Common myeloid progenitor, CD34-positive (primary cell): ENCODE results near the gene MACROD1.
A peak's percentile ranks its signal among the peaks of the same experiment; 100 is the strongest.

Experiments
- CTCF ChIA-PET: fragments of 350-600 bp; sonication (Branson Sonifier 250); formaldehyde crosslinking; loops from one replicate; lab custom pipeline; 2021; ENCODE audit warnings: antibody characterized with exemption; lab: Charles Lee
- POLR2A ChIA-PET: fragments of 350-600 bp; sonication (Branson Sonifier 250); formaldehyde crosslinking; loops from one replicate; lab custom pipeline; 2021; ENCODE audit warnings: antibody characterized with exemption; lab: Charles Lee
- DNase-seq, 3 donors: peaks; one replicate each; pipeline versions ENCODE4 v3.0.0 to v3.0.0-alpha.2; 2013
- H3K27ac ChIP-seq, 2 experiments: 1 replicate in 1 of 2; 2 replicates in 1 of 2; pipeline ENCODE4 v1.7.0; 2013; ENCODE audit warnings: inconsistent platforms in 2 of 2, low read length in 2 of 2, mild to moderate bottlenecking in 2 of 2, low read depth in 1 of 2, moderate library complexity in 1 of 2; ENCODE audit not compliant: severe bottlenecking in 2 of 2, insufficient read depth in 1 of 2, poor library complexity in 1 of 2
- H3K27me3 ChIP-seq, 5 experiments: replicated peaks in 2 of 5; 1 replicate in 3 of 5; 2 replicates in 2 of 5; pipeline versions ENCODE4 v1.6.1 to v1.7.0; 2013; ENCODE audit warnings: low read length in 4 of 5, mild to moderate bottlenecking in 2 of 5, moderate library complexity in 2 of 5, inconsistent platforms in 1 of 5; ENCODE audit not compliant: insufficient read depth in 5 of 5, control insufficient read depth in 4 of 5
- H3K36me3 ChIP-seq, 4 experiments: 1 replicate in 2 of 4; 2 replicates in 2 of 4; pipeline versions ENCODE4 v1.6.1 to v1.7.0; 2013; ENCODE audit warnings: low read length in 3 of 4, control low read depth in 1 of 4, mild to moderate bottlenecking in 1 of 4; ENCODE audit not compliant: control insufficient read depth in 4 of 4, insufficient read depth in 4 of 4
- H3K4me1 ChIP-seq, 4 experiments: 1 replicate in 3 of 4; 2 replicates in 1 of 4; pipeline versions ENCODE4 v1.6.1 to v1.7.1; 2013; ENCODE audit warnings: low read length in 3 of 4, mild to moderate bottlenecking in 3 of 4, control low read depth in 1 of 4, inconsistent platforms in 1 of 4, moderate library complexity in 1 of 4; ENCODE audit not compliant: control insufficient read depth in 4 of 4, insufficient read depth in 4 of 4; ENCODE audit errors: control extremely low read depth in 1 of 4
- H3K4me3 ChIP-seq, 7 experiments: 1 replicate in 4 of 7; 2 replicates in 3 of 7; pipeline versions ENCODE4 v1.5.1 to v1.7.0; 2013; ENCODE audit warnings: mild to moderate bottlenecking in 7 of 7, low read length in 6 of 7, moderate library complexity in 6 of 7, inconsistent platforms in 2 of 7, low read depth in 2 of 7, control low read depth in 1 of 7; ENCODE audit not compliant: insufficient read depth in 4 of 7, control insufficient read depth in 1 of 7; ENCODE audit errors: extremely low read depth in 1 of 7
- H3K9me3 ChIP-seq, 5 experiments: 1 replicate in 4 of 5; 2 replicates in 1 of 5; pipeline versions ENCODE4 v1.6.1 to v1.7.1; 2013; ENCODE audit warnings: low read length in 4 of 5, mild to moderate bottlenecking in 2 of 5, inconsistent platforms in 1 of 5, low read depth in 1 of 5, moderate library complexity in 1 of 5; ENCODE audit not compliant: control insufficient read depth in 4 of 5, insufficient read depth in 2 of 5; ENCODE audit errors: control extremely low read depth in 1 of 5
- WGBS: methylation state at CpG from one replicate; pipeline ENCODE4 v1.1.5; 2013; ENCODE audit not compliant: insufficient coverage; 5-methylcytosine and 5-hydroxymethylcytosine counted together

Gene MACROD1

GRCh38 chr11:64127267-64128072 is 38.4 kb downstream of the MACROD1 start:
- H3K27me3 ChIP-seq, result no peaks in the 10 kb centered on the region
- DNase-seq, result no peak
- ChIA-PET POLR2A (no interaction called here), CTCF (no interaction called here)
- peaks cover 0 to 30% (median 20%) of the 10 kb centered on the region in 4 experiments for H3K4me1 ChIP-seq
- no peaks in the 10 kb centered on the region for H3K9me3 ChIP-seq
- WGBS, result 98% methylated on average over 12 of the region's 24 CpGs
- no peak overlapping the region for H3K4me3 ChIP-seq
- H3K27ac ChIP-seq, result no peak overlapping the region
- H3K36me3 ChIP-seq, result peaks cover 0 to 2% (median 0%) of the 10 kb centered on the region in 4 experiments

DNA sequence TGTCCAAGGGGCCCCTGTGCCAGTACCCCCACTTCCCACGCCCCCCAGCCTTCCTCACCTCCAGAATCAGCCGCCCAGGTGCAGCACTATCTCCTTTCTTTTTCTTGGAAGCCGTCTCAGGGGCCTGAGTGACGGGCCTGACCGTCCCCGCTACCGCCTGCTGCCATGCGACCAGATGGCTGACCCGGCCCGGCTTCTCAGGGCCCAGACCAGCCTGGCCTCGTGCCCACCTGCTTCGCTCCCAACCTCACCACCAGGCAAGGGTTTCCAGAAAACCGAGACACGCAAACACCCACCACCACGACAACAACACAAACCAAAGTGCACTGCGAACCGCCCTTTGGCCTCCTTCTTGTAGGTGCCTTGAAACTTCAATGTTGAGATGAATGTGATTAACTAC is 39.1 kb downstream of the MACROD1 start:
- no peak for DNase-seq
- H3K4me1 ChIP-seq, result peaks cover 0 to 23% (median 13%) of the 10 kb centered on the region in 4 experiments
- no peaks in the 10 kb centered on the region for H3K27me3 ChIP-seq
- CTCF ChIA-PET, result no interaction called here
- H3K27ac ChIP-seq, result no peak overlapping the region
- POLR2A ChIA-PET, result no interaction called here
- peaks cover 0 to 2% (median 0%) of the 10 kb centered on the region in 4 experiments for H3K36me3 ChIP-seq
- H3K9me3 ChIP-seq, result no peaks in the 10 kb centered on the region
- 98% methylated on average over 11 of the region's 17 CpGs for WGBS
- no peak overlapping the region for H3K4me3 ChIP-seq

DNA sequence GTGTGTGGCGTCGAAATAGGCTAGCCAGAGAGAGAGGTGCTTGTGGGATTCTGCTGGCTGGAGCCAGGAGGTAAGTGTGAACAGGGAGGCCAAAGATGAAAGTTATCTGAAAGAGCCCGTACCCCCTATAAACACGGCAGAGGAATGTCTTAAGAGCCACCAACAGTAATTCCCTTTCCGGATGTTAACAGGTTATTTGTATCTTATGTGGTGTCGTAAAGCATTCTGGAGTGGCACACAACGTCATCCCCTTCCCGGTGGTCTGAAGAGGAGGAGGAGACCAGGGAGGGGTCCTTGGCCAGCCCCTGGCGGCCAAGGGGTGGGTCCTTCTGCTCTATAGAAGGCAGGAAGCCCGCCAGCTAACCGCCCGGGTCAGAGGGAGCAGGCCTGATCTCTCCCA is 39.5 kb downstream of the MACROD1 start:
- ChIA-PET CTCF (no interaction called here), POLR2A (no interaction called here)
- DNase-seq, result no peak
- Histone ChIP-seq H3K4me1 (peaks cover 0 to 19% (median 9%) of the 10 kb centered on the region in 4 experiments), H3K9me3 (no peaks in the 10 kb centered on the region), H3K27me3 (no peaks in the 10 kb centered on the region), H3K36me3 (peaks cover 0 to 2% (median 0%) of the 10 kb centered on the region in 4 experiments), H3K4me3 (no peak overlapping the region), H3K27ac (no peak overlapping the region)
- WGBS, result 85% methylated on average over 12 of the region's 12 CpGs

DNA sequence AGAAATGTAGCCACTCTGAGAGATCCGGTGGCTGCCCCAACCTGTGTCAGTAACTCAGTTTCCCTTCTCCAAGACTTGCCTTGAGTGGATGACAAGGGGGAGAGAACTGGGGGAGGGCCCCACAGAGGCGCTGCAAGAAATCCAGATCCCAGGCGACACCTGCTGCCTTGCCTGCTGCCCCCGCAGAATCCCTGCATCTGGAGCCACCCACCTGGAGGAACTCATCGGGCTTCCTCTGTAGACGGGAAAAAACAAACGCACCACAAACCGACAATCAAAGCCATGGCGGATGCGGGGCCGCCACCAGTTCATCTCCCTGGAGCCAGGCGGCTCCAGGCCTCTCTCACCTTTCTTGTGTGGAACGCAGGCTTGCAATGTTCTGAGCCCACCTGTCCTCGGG is 40.2 kb downstream of the MACROD1 start:
- no peak overlapping the region for H3K4me3 ChIP-seq
- CTCF ChIA-PET, result no interaction called here
- 38% methylated on average over 10 of the region's 14 CpGs for WGBS
- H3K36me3 ChIP-seq, result peaks cover 0 to 2% (median 0%) of the 10 kb centered on the region in 4 experiments
- peak in 2 of 3 donors; percentile 45 to 46 for DNase-seq
- H3K27me3 ChIP-seq, result no peaks in the 10 kb centered on the region
- no peaks in the 10 kb centered on the region for H3K9me3 ChIP-seq
- no peak overlapping the region for H3K27ac ChIP-seq
- POLR2A ChIA-PET, result no interaction called here
- peaks cover 0 to 13% (median 6%) of the 10 kb centered on the region in 4 experiments for H3K4me1 ChIP-seq

GRCh38 chr11:64124147-64124546 is 41.8 kb downstream of the MACROD1 start:
- Histone ChIP-seq H3K36me3 (no peaks in the 10 kb centered on the region), H3K27ac (no peak overlapping the region), H3K27me3 (no peaks in the 10 kb centered on the region), H3K4me3 (no peak overlapping the region), H3K9me3 (no peaks in the 10 kb centered on the region), H3K4me1 (peaks cover 0 to 13% (median 6%) of the 10 kb centered on the region in 4 experiments)
- ChIA-PET CTCF (no interaction called here), POLR2A (no interaction called here)
- DNase-seq, result peak in 1 of 3 donors; percentile 10
- WGBS, result 94% methylated on average over 6 of the region's 9 CpGs

GRCh38 chr11:64123679-64124078 is 42.2 kb downstream of the MACROD1 start:
- Histone ChIP-seq H3K27me3 (no peaks in the 10 kb centered on the region), H3K36me3 (no peaks in the 10 kb centered on the region), H3K9me3 (no peaks in the 10 kb centered on the region), H3K27ac (no peak overlapping the region), H3K4me1 (peaks cover 0 to 13% (median 6%) of the 10 kb centered on the region in 4 experiments), H3K4me3 (no peak overlapping the region)
- ChIA-PET CTCF (no interaction called here), POLR2A (no interaction called here)
- WGBS, result 100% methylated on average over 2 of the region's 3 CpGs
- no peak for DNase-seq
